NCI-H2029 (cell line): ENCODE measurements around the gene AKAP7.

ENCODE experiments used
- DNase-seq: peaks from one replicate; lab custom pipeline; 2025; lab: John Stamatoyannopoulos, UW

The AKAP7 gene

DNA sequence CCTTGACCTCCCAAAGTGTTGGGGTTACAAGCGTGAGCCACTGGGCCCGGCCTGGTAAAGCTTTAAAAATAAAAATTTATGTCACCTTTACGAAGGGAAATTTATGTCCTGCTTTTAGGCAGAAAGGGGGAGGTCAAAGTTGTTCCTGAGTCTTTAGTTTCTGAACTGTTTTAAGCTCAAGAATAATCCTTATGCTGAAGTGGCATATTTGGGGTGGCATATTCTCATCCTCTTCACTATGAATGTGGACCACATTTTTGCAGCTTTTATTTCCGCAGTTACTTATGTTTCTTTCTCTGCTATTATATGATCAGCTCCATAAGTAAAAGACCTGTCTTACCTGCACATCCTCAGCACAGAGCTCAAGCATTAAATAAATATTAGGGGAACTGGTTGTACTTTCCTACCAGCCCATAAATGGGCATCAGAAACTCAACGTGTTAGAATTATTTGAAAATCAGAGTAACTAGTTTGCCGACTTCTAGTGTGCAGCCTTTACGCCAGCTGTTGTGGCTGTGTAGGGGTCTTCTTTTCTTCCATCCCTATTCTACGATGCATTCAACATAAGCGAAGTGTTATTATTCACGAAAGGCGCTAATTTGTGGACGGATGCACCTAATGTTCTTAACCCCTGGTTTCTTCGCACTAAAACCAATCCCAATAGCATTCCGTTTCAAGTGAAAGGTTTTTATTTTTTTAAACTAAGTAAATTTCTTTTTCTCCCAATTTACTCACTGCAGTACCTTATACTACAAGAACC is 867 bp upstream of the AKAP7 start:
- DNase-seq: no peak

DNA sequence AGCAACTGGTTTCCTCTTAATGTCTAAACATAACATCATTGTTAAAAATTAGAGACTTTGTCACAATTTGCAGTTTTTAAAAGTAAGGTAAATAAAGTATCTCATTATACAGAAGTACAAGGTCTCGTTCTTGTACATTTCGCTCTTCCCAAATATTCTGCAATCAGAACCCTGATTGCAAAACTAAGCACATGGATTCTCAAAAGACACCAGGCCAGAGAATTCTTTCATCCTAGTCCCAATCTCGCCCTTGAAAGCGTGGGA is 355 bp upstream of the AKAP7 start:
- DNase-seq: no peak

- DNase-seq: no peak
Measured at GRCh38 chr6:131136021-131136786, 937 bp downstream of the AKAP7 start.

- no peak for DNase-seq
Measured at GRCh38 chr6:131139599-131139998, 4.3 kb downstream of the AKAP7 start.

DNA sequence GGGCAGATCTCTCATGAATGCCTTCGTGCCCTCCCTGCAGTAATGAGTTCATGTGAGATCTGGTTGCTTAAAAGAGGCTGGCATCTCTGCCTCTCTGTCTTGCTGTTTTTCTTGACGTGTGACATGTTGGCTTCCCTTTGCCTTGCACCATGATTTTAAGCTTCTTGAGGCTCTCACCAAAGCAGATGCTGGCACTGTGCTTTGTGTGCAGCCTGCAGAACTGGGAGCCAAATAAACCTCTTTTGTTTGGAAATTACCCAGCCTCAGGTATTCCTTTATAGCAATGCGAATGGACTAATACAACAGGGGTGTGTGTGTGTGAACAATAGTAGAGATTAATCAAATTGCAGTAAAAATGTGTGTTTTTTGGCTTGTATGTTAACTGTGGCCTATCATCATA is 8.1 kb downstream of the AKAP7 start:
- DNase-seq: no peak

DNA sequence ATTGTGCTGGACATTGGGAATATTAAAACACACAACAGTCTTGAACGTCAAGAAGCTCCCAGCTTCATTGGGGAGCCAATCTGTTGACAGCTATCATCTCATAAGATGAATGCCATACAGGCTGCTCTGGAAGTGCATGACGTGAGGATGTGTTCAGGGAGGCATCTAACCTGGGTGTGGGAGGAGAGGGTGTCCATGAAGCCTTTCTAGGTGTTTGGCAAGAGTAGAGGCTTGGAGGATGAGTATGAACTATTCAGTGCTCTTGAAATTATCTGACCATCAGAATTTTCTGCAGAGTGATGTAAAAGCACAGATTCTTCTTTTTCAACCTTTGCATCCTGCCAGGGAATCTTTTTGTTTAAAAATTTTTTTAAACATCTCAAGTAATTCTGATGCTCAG is 11.6 kb downstream of the AKAP7 start:
- no peak for DNase-seq

- no peak for DNase-seq
Measured at GRCh38 chr6:131156411-131156810, 21.1 kb downstream of the AKAP7 start.

GRCh38 chr6:131159578-131159977 is 24.3 kb downstream of the AKAP7 start:
- DNase-seq: no peak

DNA sequence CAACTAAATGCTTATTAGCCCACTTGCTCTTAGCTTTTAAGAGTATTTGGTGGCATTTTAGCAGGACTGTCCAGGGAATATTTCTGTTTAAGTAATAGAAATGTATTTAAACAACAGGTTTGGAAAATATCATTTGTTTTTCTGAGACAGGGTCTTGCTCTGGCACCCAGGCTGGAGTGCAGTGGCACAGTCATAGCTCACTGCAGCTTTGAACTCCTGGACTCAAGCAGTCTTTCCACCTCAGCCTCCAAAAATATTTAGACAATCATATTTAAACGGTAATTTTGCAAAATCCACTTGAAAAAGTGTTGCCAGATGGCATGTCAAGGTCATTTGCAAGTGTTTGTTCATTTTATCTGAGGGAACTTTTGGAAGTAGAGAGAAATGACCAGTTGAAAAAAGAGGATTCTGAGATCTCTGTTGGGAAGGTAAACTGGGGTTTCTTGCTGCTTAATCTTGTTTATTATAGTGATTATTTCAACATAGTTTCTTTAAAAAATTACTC is 25.0 kb downstream of the AKAP7 start:
- no peak for DNase-seq

DNA sequence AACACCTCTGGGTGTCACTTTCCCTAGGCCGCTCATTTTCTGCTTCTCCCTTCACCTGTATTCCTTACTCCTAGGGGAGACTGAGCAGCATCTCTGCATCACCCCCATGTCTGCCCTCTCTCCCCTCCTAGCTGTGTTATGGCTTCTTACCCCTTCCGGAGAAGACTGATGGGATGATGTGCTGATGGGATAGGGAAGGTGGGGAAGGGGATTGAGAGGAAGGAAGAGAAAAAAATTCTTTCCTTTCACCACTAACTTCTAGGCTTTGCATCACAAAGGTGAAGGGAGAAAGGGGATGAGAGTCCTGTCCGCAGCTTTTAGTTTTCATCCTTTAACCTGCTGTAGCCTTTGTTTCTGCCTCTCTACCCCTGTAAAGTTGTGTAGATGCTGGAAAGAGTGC is 26.7 kb downstream of the AKAP7 start:
- DNase-seq: no peak

DNA sequence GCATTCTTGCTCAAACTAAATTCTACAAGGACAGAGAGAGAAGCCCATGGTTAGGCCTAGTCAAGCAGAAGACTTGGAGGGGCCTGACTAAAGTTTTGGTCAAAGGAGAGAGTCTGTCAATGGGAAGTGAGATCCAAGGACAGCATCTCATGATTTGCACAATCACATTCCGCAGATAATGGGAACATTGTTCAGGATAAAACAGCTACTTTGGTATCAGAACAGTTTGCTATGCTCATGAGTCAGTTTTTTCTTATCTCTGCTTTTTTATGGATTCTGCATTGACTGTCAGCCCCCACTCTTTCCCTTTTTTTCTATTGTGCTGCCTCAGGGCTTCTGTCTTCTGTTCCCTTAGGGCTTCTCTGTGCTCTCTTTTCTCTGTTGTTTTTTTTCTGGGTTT is 28.6 kb downstream of the AKAP7 start:
- no peak for DNase-seq

DNA sequence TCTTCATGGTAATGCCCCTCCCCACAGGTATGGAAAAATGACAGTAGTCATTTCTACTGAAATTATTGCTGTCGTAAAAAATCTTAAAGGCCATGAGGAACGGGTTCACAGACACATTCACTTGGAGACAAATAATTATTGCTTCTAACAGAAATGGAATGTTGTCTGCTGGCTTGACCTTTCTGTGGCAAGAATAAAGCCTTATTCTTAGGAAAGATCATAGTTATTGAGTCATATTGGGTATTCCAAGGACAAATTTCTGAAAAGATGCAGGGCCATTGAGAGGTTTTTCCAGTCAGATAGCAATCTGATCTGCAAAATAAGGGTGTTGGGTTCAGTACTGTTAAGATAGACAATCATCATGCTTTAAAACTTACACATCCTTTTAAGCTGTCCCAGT is 29.2 kb downstream of the AKAP7 start:
- DNase-seq: no peak

- DNase-seq: no peak
Measured at GRCh38 chr6:131167773-131168172, 32.5 kb downstream of the AKAP7 start.

- no peak for DNase-seq
Measured at GRCh38 chr6:131169613-131170012, 34.3 kb downstream of the AKAP7 start.

DNA sequence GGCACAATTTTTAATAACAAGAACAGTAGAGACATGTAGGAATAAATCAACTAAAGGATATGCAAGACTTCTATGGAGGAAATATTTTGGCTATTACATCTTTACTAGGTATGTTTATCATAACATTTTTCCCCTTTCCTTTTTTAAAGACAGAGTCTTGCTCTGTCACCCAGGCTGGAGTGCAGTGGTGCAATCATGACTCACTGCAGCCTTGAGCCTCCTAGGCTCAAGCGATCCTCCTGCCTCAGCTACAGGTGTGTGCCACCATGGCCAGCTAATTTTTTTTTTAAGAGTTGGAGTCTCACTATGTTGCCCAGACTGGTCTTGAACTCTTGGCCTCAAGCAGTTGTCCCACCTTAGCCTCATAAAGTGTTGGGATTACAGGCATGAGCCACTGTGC is 37.0 kb downstream of the AKAP7 start:
- DNase-seq: no peak

GRCh38 chr6:131173680-131174079 is 38.4 kb downstream of the AKAP7 start:
- no peak for DNase-seq

- no peak for DNase-seq
Measured at GRCh38 chr6:131175564-131175963, 40.3 kb downstream of the AKAP7 start.

- DNase-seq: no peak
Measured at GRCh38 chr6:131177996-131178395, 42.7 kb downstream of the AKAP7 start.

- DNase-seq: no peak
Measured at GRCh38 chr6:131182991-131183425, 47.7 kb downstream of the AKAP7 start.

- no peak for DNase-seq
Measured at GRCh38 chr6:131183427-131184095, 48.3 kb downstream of the AKAP7 start.

GRCh38 chr6:131191590-131191989 is 56.3 kb downstream of the AKAP7 start:
- DNase-seq: no peak

- DNase-seq: no peak
Measured at GRCh38 chr6:131197716-131198115, 62.4 kb downstream of the AKAP7 start.
